ENCODE results near the gene HEATR5A.
"Not testable (repeated sequence)": the region's sequence is repeated elsewhere in the genome, so short reads cannot be mapped to it uniquely, and the experiment has no call there.

HEATR5A gene

GRCh38 chr14:31300296-31300695, 120.1 kb downstream of the HEATR5A start:
- intact Hi-C loops (cut with DNase I), result no loop called here
- no peak for DNase-seq

- intact Hi-C loops (cut with DNase I), result no loop called here
Observed at GRCh38 chr14:31297701-31298344, 122.5 kb downstream of the HEATR5A start.

GRCh38 chr14:31297112-31297511, 123.2 kb downstream of the HEATR5A start:
- intact Hi-C loops (cut with DNase I), result no loop called here
- DNase-seq, result no peak

More at GRCh38 chr14:31297701-31298344, 122.5 kb downstream of the HEATR5A start:
- no peak for DNase-seq

- DNase-seq, result no peak
Observed at GRCh38 chr14:31294746-31295405, 125.5 kb downstream of the HEATR5A start.

GRCh38 chr14:31292937-31293616, 127.3 kb downstream of the HEATR5A start:
- no peak for DNase-seq
- intact Hi-C loops (cut with DNase I), result no loop called here

More at GRCh38 chr14:31294746-31295405, 125.5 kb downstream of the HEATR5A start:
- intact Hi-C loops (cut with DNase I), result no loop called here

- no peak for DNase-seq
- intact Hi-C loops (cut with DNase I), result no loop called here
Observed at GRCh38 chr14:31291210-31291609, 129.1 kb downstream of the HEATR5A start.

GRCh38 chr14:31287294-31287972, 132.9 kb downstream of the HEATR5A start:
- intact Hi-C loops (cut with DNase I), result no loop called here
- no peak for DNase-seq

- no peak for DNase-seq
- intact Hi-C loops (cut with DNase I), result no loop called here
Observed at GRCh38 chr14:31286456-31287293, 133.7 kb downstream of the HEATR5A start.

- DNase-seq, result no peak
- intact Hi-C loops (cut with DNase I), result no loop called here
Observed at GRCh38 chr14:31283578-31284252, 136.6 kb downstream of the HEATR5A start.

- no peak for DNase-seq
- intact Hi-C loops (cut with DNase I), result no loop called here
Observed at GRCh38 chr14:31283153-31283552, 137.2 kb downstream of the HEATR5A start.

GRCh38 chr14:31280871-31281220, 139.5 kb downstream of the HEATR5A start:
- no peak for DNase-seq
- intact Hi-C loops (cut with DNase I), result no loop called here

GRCh38 chr14:31280132-31280870, 140.0 kb downstream of the HEATR5A start:
- no peak for DNase-seq
- intact Hi-C loops (cut with DNase I), result no loop called here

- intact Hi-C loops (cut with DNase I), result no loop called here
- DNase-seq, result no peak
Observed at GRCh38 chr14:31278883-31279282, 141.5 kb downstream of the HEATR5A start.

- DNase-seq, result no peak
- intact Hi-C loops (cut with DNase I), result no loop called here
Observed at GRCh38 chr14:31277085-31277484, 143.3 kb downstream of the HEATR5A start.

GRCh38 chr14:31276417-31276816, 143.9 kb downstream of the HEATR5A start:
- intact Hi-C loops (cut with DNase I); DNase-seq: not testable (repeated sequence)

- no peak for DNase-seq
- intact Hi-C loops (cut with DNase I), result no loop called here
Observed at GRCh38 chr14:31275731-31276130, 144.6 kb downstream of the HEATR5A start.

GRCh38 chr14:31271648-31272047, 148.7 kb downstream of the HEATR5A start:
- DNase-seq, result no peak

More at GRCh38 chr14:31271648-31272047, 148.7 kb downstream of the HEATR5A start:
- intact Hi-C loops (cut with DNase I), result no loop called here
